Erythroblast (primary cell): ENCODE results near the gene SLC38A8.

Source experiments
- GATA1 ChIP-seq: IDR thresholded peaks from 2 replicates; pipeline ENCODE4 v1.6.1; 2011; ENCODE audit warnings: low read depth, mild to moderate bottlenecking, control low read depth, low read length, moderate library complexity
- POLR2A ChIP-seq: IDR thresholded peaks from 2 replicates; pipeline ENCODE4 v1.6.1; 2011; ENCODE audit warnings: mild to moderate bottlenecking, low read length

- TF ChIP-seq POLR2A (no peak), GATA1 (no peak)
Observed at GRCh38 chr16:84050316-84050715, 7.7 kb upstream of the SLC38A8 start.
